Fibroblast of skin of left biceps (primary cell): ENCODE measurements around the gene SLC22A31.

Experiments used
- DNase-seq, 2 experiments: peaks; one replicate each; pipeline ENCODE4 v3.0.0-alpha.2; 2013; ENCODE audit warnings: low read depth in 2 of 2

The SLC22A31 gene

GRCh38 chr16:89179656-89180315, 20.6 kb downstream of the SLC22A31 start:
- no peak for DNase-seq

GRCh38 chr16:89179148-89179484, 21.2 kb downstream of the SLC22A31 start:
- DNase-seq, result no peak

GRCh38 chr16:89178453-89179147, 21.7 kb downstream of the SLC22A31 start:
- DNase-seq, result no peak

GRCh38 chr16:89177501-89177900, 22.8 kb downstream of the SLC22A31 start:
- no peak for DNase-seq

- DNase-seq, result no peak
These were observed 23.6 kb downstream of the SLC22A31 start for GRCh38 chr16:89176717-89177116.

- DNase-seq, result no peak
These were observed 24.1 kb downstream of the SLC22A31 start for GRCh38 chr16:89176147-89176690.

GRCh38 chr16:89175280-89176146, 24.8 kb downstream of the SLC22A31 start:
- no peak for DNase-seq

GRCh38 chr16:89174877-89175276, 25.5 kb downstream of the SLC22A31 start:
- DNase-seq, result no peak

- no peak for DNase-seq
These were observed 26.1 kb downstream of the SLC22A31 start for GRCh38 chr16:89174055-89174827.

GRCh38 chr16:89173174-89173921, 27.0 kb downstream of the SLC22A31 start:
- no peak for DNase-seq

- DNase-seq, result no peak
These were observed 27.7 kb downstream of the SLC22A31 start for GRCh38 chr16:89172528-89173173.

GRCh38 chr16:89172171-89172527, 28.2 kb downstream of the SLC22A31 start:
- no peak for DNase-seq

GRCh38 chr16:89171216-89172170, 28.8 kb downstream of the SLC22A31 start, which contains the start of gene CDH15:
CDH15 (plus strand) TSS chr16:89171748; CDS start chr16:89171832, 84 bp downstream.
- no peak for DNase-seq

GRCh38 chr16:89170346-89171215, 29.8 kb downstream of the SLC22A31 start:
- DNase-seq, result no peak

- no peak for DNase-seq
These were observed 30.6 kb downstream of the SLC22A31 start for GRCh38 chr16:89169778-89170177.

- DNase-seq, result no peak
These were observed 31.8 kb downstream of the SLC22A31 start for GRCh38 chr16:89168381-89169189.

- DNase-seq, result no peak
These were observed 32.9 kb downstream of the SLC22A31 start for GRCh38 chr16:89167425-89167941.
